SU-DHL-6 (cell line): Measurements from ENCODE around the gene GGT1.

ENCODE experiments used
- H2AFZ ChIP-seq: fragments of 200-600 bp; sonication (generic); 2 replicates; pipeline ENCODE4 v1.6.1; 2014; ENCODE audit warnings: low read depth, mild to moderate bottlenecking, moderate library complexity, mixed read lengths, antibody characterized with exemption, low read length; ENCODE audit not compliant: severe bottlenecking
- H3F3A ChIP-seq: fragments of 200-600 bp; shearing (Covaris generic); 2 replicates; pipeline ENCODE4 v1.6.0; 2016; ENCODE audit warnings: antibody characterized with exemption, mild to moderate bottlenecking; ENCODE audit not compliant: insufficient read depth
- H3K27ac ChIP-seq: fragments of 200-600 bp; sonication (generic); 2 replicates; pipeline ENCODE4 v1.5.1; 2016; ENCODE audit warnings: low read depth, mild to moderate bottlenecking, low read length, moderate library complexity, mixed read lengths
- H3K27me3 ChIP-seq: fragments of 200-600 bp; sonication (generic), shearing (Covaris generic); 2 replicates; pipeline ENCODE4 v1.6.0; 2014; ENCODE audit warnings: mild to moderate bottlenecking, low read length
- H3K36me3 ChIP-seq: fragments of 200-600 bp; sonication (generic); 2 replicates; pipeline ENCODE4 v1.6.1; 2014; ENCODE audit warnings: mild to moderate bottlenecking, low read length, mixed read lengths
- H3K4me2 ChIP-seq: fragments of 300-600, 200-600 bp; shearing (Covaris generic), sonication (generic); 2 replicates; pipeline ENCODE4 v1.6.0; 2014; ENCODE audit warnings: low read length, low read depth, mild to moderate bottlenecking; ENCODE audit not compliant: poor library complexity, severe bottlenecking
- H3K4me3 ChIP-seq: fragments of 200-600 bp; sonication (generic); 2 replicates; pipeline ENCODE4 v1.5.1; 2014; ENCODE audit warnings: antibody characterized with exemption, low read length, mild to moderate bottlenecking, mixed read lengths; ENCODE audit not compliant: insufficient read depth, poor library complexity, severe bottlenecking
- H3K79me2 ChIP-seq: fragments of 200-600 bp; sonication (generic); 2 replicates; pipeline ENCODE4 v1.6.1; 2014; ENCODE audit warnings: mild to moderate bottlenecking, low read length, moderate library complexity; ENCODE audit not compliant: insufficient read depth
- H3K9ac ChIP-seq: fragments of 200-600 bp; sonication (generic); 2 replicates; pipeline ENCODE4 v1.7.0; 2014; ENCODE audit warnings: mild to moderate bottlenecking, low read length
- H3K9me2 ChIP-seq: fragments of 200-600 bp; sonication (generic); replicated peaks from 2 replicates; pipeline ENCODE4 v1.6.1; 2014; ENCODE audit warnings: low read length; ENCODE audit not compliant: insufficient read depth
- H3K9me3 ChIP-seq: fragments of 200-600 bp; sonication (generic); 2 replicates; pipeline ENCODE4 v1.6.1; 2014; ENCODE audit warnings: low read length, mixed read lengths; ENCODE audit not compliant: insufficient read depth
- H4K20me1 ChIP-seq: fragments of 200-600 bp; sonication (generic); 2 replicates; pipeline ENCODE4 v1.6.1; 2014; ENCODE audit warnings: low read depth, mild to moderate bottlenecking, antibody characterized with exemption, low read length, moderate library complexity, mixed read lengths
- EZH2phosphoT487 ChIP-seq: fragments of 200-600 bp; sonication (generic), shearing (Covaris generic); conservative IDR thresholded peaks from 2 replicates; pipeline ENCODE4 v1.6.1; 2018; ENCODE audit warnings: mild to moderate bottlenecking, antibody characterized with exemption, low read length, moderate library complexity, mixed read lengths
- TF ChIP-seq, protein P1 (sequence below): fragments of 200-600 bp; sonication (generic); IDR thresholded peaks from one replicate; pipeline ENCODE4 v1.5.1; 2017; ENCODE audit warnings: antibody characterized with exemption, mild to moderate bottlenecking, low read length, moderate library complexity; ENCODE audit not compliant: insufficient read depth, poor library complexity, severe bottlenecking

Gene GGT1

DNA sequence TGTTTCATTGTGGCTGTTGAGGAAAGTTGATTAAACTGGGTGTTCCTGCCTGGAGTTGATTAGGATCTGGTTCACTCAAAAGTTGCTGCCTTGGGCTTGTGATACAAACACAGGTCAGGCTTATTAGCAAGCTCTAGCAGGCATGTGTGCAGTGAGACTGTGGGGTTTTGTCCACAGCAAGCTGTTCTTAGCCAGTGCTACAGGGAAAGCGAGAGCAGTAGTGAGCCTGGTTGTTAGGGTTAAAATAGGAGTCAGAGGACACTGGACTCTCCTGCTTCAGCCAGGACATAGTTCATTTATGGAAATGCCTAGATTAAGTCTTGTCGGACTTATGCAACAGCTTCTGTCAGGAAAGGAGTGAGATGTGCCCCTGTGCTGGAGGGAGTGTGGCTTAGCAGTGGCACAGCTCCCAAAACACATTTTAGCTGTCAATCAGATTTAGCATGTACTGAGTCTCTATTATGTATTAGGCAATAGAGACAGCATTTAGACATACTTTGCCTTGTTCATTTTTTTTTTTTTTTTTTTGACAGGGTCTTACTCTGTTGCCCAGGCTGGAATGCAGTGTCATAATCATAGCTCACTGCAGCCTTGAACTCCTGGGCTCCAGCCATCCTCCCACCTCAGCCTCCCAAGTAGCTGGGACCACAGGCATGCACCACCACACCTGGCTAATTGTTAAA, 38.5 kb upstream of the GGT1 start:
- TF ChIP-seq, protein P1, sequence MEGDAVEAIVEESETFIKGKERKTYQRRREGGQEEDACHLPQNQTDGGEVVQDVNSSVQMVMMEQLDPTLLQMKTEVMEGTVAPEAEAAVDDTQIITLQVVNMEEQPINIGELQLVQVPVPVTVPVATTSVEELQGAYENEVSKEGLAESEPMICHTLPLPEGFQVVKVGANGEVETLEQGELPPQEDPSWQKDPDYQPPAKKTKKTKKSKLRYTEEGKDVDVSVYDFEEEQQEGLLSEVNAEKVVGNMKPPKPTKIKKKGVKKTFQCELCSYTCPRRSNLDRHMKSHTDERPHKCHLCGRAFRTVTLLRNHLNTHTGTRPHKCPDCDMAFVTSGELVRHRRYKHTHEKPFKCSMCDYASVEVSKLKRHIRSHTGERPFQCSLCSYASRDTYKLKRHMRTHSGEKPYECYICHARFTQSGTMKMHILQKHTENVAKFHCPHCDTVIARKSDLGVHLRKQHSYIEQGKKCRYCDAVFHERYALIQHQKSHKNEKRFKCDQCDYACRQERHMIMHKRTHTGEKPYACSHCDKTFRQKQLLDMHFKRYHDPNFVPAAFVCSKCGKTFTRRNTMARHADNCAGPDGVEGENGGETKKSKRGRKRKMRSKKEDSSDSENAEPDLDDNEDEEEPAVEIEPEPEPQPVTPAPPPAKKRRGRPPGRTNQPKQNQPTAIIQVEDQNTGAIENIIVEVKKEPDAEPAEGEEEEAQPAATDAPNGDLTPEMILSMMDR, result no peak
- no peak for TF ChIP-seq EZH2phosphoT487
- Histone ChIP-seq H3F3A (no peaks in the 10 kb centered on the region), H4K20me1 (peaks cover 12% of the 10 kb centered on the region; the same call in 1 of the 2 replicates), H3K79me2 (peaks cover 74% of the 10 kb centered on the region), H3K4me3 (no peak overlapping the region), H3K9ac (no peak overlapping the region), H3K27me3 (no peaks in the 10 kb centered on the region), H2AFZ (no peak overlapping the region), H3K27ac (no peak overlapping the region), H3K4me2 (no peak overlapping the region), H3K9me2 (no peaks in the 10 kb centered on the region), H3K36me3 (peaks cover 14% of the 10 kb centered on the region), H3K9me3 (no peaks in the 10 kb centered on the region)

DNA sequence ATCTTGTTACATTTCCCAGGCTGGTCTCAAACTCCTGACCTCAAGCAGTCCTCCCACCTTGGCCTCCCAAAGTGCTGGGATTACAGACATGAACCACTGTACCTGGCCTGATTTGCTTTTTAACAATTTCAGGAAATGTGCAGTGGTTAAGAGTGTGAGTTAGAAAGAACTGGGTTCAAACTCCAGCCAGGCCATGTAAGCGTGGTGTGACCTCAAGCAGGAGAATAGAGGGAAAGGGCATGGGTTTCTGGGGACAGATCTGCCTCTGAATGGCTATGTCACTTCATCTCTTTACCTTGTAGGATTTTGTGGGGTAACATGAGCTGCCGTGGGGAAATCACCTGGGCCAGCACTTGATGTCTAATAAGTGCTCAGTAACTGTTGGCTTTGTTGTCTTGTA, 37.9 kb upstream of the GGT1 start:
- H3K9me3 ChIP-seq, result no peaks in the 10 kb centered on the region
- H3F3A ChIP-seq, result no peaks in the 10 kb centered on the region
- H3K9ac ChIP-seq, result no peak overlapping the region
- H4K20me1 ChIP-seq, result peaks cover 12% of the 10 kb centered on the region; the same call in 1 of the 2 replicates
- H3K27me3 ChIP-seq, result no peaks in the 10 kb centered on the region
- no peak overlapping the region for H3K4me3 ChIP-seq
- H3K79me2 ChIP-seq, result peaks cover 70% of the 10 kb centered on the region
- no peak overlapping the region for H2AFZ ChIP-seq
- no peak overlapping the region for H3K4me2 ChIP-seq
- TF ChIP-seq, protein P1, result no peak
- no peak for TF ChIP-seq EZH2phosphoT487
- H3K27ac ChIP-seq, result no peak overlapping the region
- peaks cover 14% of the 10 kb centered on the region for H3K36me3 ChIP-seq
- H3K9me2 ChIP-seq, result no peaks in the 10 kb centered on the region

DNA sequence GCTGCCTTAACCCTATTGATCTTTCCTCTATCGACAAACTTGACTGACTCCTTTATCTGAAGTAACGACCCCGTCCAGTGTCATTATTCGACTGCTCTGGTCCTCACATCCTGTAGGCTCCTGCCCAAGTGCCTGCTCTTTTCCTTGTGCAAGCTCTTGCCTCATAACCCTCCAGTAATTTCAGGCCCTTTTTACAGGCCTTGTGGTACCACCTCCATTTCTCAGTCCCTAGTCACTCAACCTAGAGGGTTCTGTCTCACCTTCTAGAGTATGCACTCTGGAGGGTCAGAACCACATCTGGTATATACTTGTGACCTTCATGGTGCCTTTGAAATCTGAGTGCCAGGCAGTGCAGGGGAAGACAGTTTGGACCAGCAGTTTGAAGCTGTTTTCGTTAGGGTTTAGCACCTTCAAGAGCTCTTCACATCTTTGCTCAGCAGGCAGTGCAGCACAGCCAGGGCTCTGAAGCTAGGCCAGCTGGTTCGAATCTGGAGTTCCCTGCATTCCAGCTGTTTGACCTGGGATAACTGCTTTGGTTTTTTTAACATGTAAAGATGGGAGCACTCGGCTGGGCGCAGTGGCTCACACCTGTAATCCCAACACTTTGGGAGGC, 36.0 kb upstream of the GGT1 start:
- Histone ChIP-seq H3F3A (no peaks in the 10 kb centered on the region), H3K27me3 (no peaks in the 10 kb centered on the region), H3K9me3 (no peaks in the 10 kb centered on the region), H2AFZ (no peak overlapping the region), H3K9ac (no peak overlapping the region), H3K9me2 (no peaks in the 10 kb centered on the region), H3K4me3 (no peak overlapping the region), H3K27ac (no peak overlapping the region), H4K20me1 (peaks cover 12% of the 10 kb centered on the region; the same call in 1 of the 2 replicates), H3K4me2 (no peak overlapping the region), H3K79me2 (peaks cover 52% of the 10 kb centered on the region), H3K36me3 (peaks cover 15% of the 10 kb centered on the region)
- no peak for TF ChIP-seq EZH2phosphoT487
- TF ChIP-seq, protein P1, result no peak
